ENCODE data around the gene DMRT1.

- no peak for TF ChIP-seq CTCF (IDR thresholded peaks at IDR 0.05)
- no peak for TF ChIP-seq POLR2A (IDR thresholded peaks at IDR 0.05)
- TF ChIP-seq POLR2AphosphoS5 (IDR thresholded peaks at IDR 0.05) = no peak
- no peak for TF ChIP-seq EP300 (IDR thresholded peaks at IDR 0.05)
Measured at GRCh38 chr9:977838-978830, 136.6 kb downstream of the DMRT1 start.

All from upper lobe of left lung (tissue), 4 donors.